22Rv1 (cell line): Measurements from ENCODE around the gene USP53.

ENCODE experiments used
- H3K27ac ChIP-seq: fragments of 450-650 bp; 2 replicates; pipeline ENCODE4 v1.5.1; 2017
- ZFX ChIP-seq: fragments of 450-650 bp; IDR thresholded peaks from 2 replicates; pipeline ENCODE4 v1.6.1; 2017; ENCODE audit warnings: antibody characterized with exemption, borderline replicate concordance
- TF ChIP-seq, protein P1 (sequence below): fragments of 450-650 bp; IDR thresholded peaks from 2 replicates; pipeline ENCODE4 v1.5.1; 2017; ENCODE audit warnings: mild to moderate bottlenecking

The USP53 gene

DNA sequence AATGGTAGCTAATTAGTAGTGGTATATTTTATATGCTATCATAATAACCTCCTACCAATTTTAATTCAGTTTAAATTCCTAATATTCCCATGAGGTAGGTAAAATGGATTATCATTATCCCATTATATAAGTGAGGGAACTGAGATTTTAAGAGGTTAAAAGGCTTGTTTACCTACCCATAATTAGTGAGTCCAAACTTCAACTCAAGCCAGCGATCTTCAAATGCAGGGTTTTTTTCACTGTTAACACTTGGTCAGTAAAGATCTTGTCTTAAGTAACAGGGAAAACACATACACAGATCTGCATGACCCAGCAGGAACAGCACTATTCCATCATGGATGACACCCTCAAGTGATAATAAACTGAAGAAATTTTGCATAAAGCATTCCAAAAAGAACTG lies 78.1 kb downstream of the USP53 start:
- H3K27ac ChIP-seq = no peak overlapping the region

GRCh38 chr4:119296356-119296755 lies 83.8 kb downstream of the USP53 start:
- H3K27ac ChIP-seq = no peak overlapping the region
- no peak for TF ChIP-seq ZFX
- TF ChIP-seq, protein P1, sequence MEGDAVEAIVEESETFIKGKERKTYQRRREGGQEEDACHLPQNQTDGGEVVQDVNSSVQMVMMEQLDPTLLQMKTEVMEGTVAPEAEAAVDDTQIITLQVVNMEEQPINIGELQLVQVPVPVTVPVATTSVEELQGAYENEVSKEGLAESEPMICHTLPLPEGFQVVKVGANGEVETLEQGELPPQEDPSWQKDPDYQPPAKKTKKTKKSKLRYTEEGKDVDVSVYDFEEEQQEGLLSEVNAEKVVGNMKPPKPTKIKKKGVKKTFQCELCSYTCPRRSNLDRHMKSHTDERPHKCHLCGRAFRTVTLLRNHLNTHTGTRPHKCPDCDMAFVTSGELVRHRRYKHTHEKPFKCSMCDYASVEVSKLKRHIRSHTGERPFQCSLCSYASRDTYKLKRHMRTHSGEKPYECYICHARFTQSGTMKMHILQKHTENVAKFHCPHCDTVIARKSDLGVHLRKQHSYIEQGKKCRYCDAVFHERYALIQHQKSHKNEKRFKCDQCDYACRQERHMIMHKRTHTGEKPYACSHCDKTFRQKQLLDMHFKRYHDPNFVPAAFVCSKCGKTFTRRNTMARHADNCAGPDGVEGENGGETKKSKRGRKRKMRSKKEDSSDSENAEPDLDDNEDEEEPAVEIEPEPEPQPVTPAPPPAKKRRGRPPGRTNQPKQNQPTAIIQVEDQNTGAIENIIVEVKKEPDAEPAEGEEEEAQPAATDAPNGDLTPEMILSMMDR = no peak

More for the DNA sequence above, 78.1 kb downstream of the USP53 start:
- no peak for TF ChIP-seq ZFX

GRCh38 chr4:119297795-119298194 lies 85.3 kb downstream of the USP53 start:
- TF ChIP-seq ZFX = no peak
- TF ChIP-seq, protein P1 = no peak
- no peak overlapping the region for H3K27ac ChIP-seq

DNA sequence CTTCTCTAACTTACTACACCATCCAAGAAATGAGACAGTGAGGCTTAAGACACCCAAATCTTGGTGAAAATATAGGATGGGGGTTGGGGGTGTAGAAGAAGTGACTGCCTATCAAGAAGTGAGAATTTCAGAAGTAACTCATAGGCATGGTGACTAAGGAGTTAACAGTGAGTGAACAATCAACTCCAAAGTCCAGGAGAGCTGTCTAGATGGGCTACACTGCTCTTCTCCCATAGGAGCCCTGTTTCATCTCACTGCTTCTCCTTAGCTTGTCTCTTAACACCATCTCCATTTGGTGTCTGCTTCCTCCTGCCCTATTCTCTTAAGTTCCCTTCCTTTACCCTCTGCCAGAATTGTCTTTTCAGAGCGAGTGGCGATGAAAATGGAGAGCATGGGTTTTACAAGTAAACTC lies 86.8 kb downstream of the USP53 start:
- no peak for TF ChIP-seq ZFX
- TF ChIP-seq, protein P1 = no peak
- peak overlapping the region; percentile 88 for H3K27ac ChIP-seq

- H3K27ac ChIP-seq = peak overlapping the region; percentile 88
- no peak for TF ChIP-seq ZFX
- TF ChIP-seq, protein P1 = no peak
Observed at GRCh38 chr4:119299741-119300100, 87.2 kb downstream of the USP53 start.

GRCh38 chr4:119300101-119300978 lies 87.8 kb downstream of the USP53 start:
- TF ChIP-seq ZFX = no peak
- TF ChIP-seq, protein P1 = no peak; the same call in 1 of the 2 replicates
- H3K27ac ChIP-seq = peak overlapping the region; percentile 88

DNA sequence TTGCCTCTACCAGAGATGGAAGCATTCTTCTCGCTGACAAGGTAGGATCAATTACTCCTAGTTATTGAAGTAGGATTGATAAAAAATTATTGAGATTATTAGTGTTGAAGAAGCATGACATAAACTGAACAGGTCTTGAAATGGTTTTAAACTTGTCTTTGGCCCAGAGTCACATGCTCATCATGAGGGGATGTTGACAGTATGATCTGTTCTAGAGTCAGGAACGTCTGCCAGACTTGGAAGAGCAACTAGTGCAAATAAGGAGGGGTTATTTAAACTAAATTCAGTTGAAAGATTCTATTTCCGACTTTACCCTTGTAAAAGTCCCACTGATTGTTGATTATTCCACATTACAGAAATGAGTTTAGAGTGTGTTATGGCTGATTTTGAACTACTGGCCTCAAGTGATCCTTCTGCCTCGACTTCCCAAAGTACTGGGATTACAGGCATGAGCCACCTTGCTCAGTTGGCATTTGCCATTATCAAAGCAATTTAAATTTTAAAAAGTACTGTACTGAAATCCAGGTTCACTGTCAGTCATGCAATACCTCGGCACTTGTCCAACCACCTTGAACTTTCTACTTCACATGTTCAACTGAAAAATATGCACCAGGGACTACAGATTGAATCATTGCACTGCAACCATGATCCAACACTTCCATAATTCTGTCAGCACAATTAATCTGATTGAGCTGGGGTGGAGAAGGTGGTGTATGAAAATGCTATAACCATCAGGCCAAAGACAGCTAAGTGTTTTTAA lies 89.7 kb downstream of the USP53 start:
- H3K27ac ChIP-seq = no peak overlapping the region
- TF ChIP-seq, protein P1 = no peak
- no peak for TF ChIP-seq ZFX
